ENCODE results near the gene CSF1. TPM values are rescaled to one million over a fixed set of nuclear protein-coding genes. Genes with fewer than 3 reads are reported as not detected.
"Not testable (repeated sequence)": the region's sequence is repeated elsewhere in the genome, so short reads cannot be mapped to it uniquely, and the experiment has no call there.

Gene CSF1
- total RNA-seq, 1 donor from 2014 or later: 4.6 TPM

- DNase-seq (ENCODE audit: low read depth in 2 of 2): no peak
Measured at GRCh38 chr1:109918671-109919070, 8.0 kb downstream of the CSF1 start.

- DNase-seq (ENCODE audit: low read depth in 2 of 2): no peak
Measured at GRCh38 chr1:109919303-109919702, 8.7 kb downstream of the CSF1 start.

- not testable (repeated sequence) for DNase-seq (ENCODE audit: low read depth in 2 of 2)
Measured at GRCh38 chr1:109920391-109920790, 9.7 kb downstream of the CSF1 start.

DNA sequence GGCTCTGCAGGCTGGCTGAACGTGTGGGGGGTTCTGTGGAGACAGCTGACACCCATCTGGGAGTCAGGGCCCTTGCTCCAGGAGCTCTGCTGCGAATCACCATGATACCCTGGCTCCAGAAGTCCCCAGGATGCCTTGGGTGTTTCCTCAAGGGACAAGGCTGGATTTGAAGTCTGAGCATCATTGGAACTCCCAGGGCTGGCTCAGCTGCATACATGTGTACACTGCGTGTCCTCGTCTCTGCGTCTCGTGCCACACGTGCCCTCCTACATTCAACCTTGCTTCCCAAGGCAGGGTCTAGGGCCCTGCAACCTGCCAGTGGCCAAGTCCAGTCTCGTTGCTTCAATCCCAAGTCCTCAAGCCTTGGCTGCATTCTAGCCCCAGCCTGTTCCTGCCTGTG is 11.7 kb downstream of the CSF1 start:
- DNase-seq (ENCODE audit: low read depth in 2 of 2): no peak

DNA sequence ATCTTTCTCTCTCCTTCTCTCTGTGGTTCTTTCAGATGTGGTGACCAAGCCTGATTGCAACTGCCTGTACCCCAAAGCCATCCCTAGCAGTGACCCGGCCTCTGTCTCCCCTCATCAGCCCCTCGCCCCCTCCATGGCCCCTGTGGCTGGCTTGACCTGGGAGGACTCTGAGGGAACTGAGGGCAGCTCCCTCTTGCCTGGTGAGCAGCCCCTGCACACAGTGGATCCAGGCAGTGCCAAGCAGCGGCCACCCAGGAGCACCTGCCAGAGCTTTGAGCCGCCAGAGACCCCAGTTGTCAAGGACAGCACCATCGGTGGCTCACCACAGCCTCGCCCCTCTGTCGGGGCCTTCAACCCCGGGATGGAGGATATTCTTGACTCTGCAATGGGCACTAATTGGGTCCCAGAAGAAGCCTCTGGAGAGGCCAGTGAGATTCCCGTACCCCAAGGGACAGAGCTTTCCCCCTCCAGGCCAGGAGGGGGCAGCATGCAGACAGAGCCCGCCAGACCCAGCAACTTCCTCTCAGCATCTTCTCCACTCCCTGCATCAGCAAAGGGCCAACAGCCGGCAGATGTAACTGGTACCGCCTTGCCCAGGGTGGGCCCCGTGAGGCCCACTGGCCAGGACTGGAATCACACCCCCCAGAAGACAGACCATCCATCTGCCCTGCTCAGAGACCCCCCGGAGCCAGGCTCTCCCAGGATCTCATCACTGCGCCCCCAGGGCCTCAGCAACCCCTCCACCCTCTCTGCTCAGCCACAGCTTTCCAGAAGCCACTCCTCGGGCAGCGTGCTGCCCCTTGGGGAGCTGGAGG is 12.7 kb downstream of the CSF1 start:
- DNase-seq (ENCODE audit: low read depth in 2 of 2): no peak

GRCh38 chr1:109923946-109924275 is 13.3 kb downstream of the CSF1 start:
- DNase-seq (ENCODE audit: low read depth in 2 of 2): no peak

DNA sequence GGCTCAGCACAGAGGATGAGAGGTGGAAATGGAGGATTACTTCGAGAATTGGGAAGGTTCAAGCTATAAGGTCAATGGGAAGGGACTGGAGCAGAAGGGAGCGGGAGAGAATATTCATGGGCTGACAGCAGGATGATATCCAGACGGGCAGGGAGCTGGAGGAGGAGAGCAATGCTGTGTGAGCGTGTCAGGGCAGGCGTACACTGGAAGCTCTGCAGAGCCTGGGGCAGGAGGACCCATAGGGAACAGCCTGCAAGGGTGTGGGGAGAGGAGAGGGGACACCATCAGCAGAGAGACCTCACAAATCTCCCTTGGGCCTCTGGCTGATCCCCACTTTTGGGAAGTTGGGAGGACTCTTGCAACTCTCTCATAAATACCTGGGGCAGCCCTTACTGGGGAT is 13.7 kb downstream of the CSF1 start:
- DNase-seq (ENCODE audit: low read depth in 2 of 2): no peak

DNA sequence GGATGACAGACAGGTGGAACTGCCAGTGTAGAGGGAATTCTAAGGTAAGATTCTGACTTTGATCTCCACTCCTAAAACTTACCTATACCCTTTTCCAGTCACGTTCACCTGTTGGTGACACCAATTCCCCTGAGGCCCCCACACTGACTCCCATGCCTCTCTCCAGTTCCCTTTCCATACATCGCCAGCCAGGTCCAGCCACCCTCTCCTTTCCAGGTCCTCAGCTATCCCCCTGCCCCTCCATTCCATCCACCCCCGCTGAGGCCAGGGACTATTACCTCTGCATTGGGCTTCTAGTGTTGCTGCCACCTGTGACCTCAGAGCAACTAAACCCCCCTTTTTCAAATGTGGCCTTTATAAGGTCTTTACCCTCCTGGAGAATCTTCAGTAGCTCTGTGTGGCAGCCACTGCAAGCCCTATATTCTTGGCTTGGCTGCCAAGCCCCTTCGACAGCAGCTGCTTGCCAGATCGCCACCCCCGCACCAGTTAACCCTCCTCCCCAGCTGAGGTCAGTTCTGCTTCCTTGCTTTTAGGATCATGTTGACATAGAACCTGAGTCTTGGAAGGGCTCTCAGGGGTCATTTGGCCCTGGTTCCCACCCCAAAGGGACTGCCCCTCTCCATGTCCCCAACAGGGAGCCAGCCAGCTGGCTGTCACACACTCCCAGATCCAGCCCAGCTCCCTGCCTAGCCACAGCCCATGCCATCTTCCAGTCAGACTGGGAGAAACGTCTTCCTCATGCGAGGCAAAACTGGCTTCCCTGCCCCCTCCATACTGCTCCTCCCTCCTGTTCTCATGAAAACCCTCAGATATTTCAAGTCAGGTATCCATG is 14.7 kb downstream of the CSF1 start:
- DNase-seq (ENCODE audit: low read depth in 2 of 2): no peak

GRCh38 chr1:109926662-109927300 is 16.1 kb downstream of the CSF1 start:
- no peak for DNase-seq (ENCODE audit: low read depth in 2 of 2)

- DNase-seq (ENCODE audit: low read depth in 2 of 2): no peak
Measured at GRCh38 chr1:109927356-109927755, 16.7 kb downstream of the CSF1 start.

DNA sequence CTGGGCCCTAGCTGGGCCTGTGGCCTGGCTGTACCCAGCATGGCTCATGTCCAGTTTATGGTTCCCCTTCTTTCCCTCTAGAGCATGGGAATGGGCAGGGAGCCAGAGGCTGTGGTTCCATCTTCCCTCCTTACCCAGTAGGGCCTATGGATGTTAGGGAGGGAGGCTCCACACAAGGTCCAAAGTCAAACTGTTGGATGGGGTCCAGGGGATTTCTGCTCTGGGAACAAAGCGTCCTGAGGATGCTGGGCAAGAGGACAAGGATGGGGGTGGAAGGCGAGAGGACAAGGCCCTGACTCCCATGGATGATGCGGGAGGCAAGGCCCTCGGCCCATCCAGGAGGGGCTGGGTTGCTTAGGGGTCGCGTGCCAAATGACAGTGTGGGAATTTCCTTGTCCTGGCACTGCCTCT is 17.3 kb downstream of the CSF1 start:
- peak in 1 of 2 donors; percentile 84 for DNase-seq (ENCODE audit: low read depth in 2 of 2)

DNA sequence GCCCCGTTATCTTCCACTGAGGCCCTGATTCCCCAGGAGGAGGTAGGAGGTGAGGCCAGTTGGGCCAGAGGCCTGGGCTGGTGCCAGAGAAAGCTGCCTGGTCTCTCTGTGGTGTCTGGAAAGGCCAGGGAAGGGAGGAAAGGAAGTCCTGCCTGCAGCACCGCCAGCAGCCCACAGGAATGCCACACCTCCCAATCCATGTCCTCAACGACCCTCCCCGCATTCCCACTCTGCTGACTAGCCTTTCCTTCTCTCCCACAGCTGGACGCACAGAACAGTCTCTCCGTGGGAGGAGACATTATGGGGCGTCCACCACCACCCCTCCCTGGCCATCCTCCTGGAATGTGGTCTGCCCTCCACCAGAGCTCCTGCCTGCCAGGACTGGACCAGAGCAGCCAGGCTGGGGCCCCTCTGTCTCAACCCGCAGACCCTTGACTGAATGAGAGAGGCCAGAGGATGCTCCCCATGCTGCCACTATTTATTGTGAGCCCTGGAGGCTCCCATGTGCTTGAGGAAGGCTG is 18.0 kb downstream of the CSF1 start:
- DNase-seq (ENCODE audit: low read depth in 2 of 2): peak in 1 of 2 donors; percentile 49

GRCh38 chr1:109929170-109929569 is 18.5 kb downstream of the CSF1 start:
- DNase-seq (ENCODE audit: low read depth in 2 of 2): no peak

DNA sequence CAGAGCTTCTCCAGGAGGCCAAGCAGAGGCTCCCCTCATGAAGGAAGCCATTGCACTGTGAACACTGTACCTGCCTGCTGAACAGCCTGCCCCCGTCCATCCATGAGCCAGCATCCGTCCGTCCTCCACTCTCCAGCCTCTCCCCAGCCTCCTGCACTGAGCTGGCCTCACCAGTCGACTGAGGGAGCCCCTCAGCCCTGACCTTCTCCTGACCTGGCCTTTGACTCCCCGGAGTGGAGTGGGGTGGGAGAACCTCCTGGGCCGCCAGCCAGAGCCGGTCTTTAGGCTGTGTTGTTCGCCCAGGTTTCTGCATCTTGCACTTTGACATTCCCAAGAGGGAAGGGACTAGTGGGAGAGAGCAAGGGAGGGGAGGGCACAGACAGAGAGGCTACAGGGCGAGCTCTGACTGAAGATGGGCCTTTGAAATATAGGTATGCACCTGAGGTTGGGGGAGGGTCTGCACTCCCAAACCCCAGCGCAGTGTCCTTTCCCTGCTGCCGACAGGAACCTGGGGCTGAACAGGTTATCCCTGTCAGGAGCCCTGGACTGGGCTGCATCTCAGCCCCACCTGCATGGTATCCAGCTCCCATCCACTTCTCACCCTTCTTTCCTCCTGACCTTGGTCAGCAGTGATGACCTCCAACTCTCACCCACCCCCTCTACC is 19.1 kb downstream of the CSF1 start:
- DNase-seq (ENCODE audit: low read depth in 2 of 2): no peak

DNA sequence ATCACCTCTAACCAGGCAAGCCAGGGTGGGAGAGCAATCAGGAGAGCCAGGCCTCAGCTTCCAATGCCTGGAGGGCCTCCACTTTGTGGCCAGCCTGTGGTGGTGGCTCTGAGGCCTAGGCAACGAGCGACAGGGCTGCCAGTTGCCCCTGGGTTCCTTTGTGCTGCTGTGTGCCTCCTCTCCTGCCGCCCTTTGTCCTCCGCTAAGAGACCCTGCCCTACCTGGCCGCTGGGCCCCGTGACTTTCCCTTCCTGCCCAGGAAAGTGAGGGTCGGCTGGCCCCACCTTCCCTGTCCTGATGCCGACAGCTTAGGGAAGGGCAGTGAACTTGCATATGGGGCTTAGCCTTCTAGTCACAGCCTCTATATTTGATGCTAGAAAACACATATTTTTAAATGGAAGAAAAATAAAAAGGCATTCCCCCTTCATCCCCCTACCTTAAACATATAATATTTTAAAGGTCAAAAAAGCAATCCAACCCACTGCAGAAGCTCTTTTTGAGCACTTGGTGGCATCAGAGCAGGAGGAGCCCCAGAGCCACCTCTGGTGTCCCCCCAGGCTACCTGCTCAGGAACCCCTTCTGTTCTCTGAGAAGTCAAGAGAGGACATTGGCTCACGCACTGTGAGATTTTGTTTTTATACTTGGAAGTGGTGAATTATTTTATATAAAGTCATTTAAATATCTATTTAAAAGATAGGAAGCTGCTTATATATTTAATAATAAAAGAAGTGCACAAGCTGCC is 19.8 kb downstream of the CSF1 start:
- no peak for DNase-seq (ENCODE audit: low read depth in 2 of 2)

DNA sequence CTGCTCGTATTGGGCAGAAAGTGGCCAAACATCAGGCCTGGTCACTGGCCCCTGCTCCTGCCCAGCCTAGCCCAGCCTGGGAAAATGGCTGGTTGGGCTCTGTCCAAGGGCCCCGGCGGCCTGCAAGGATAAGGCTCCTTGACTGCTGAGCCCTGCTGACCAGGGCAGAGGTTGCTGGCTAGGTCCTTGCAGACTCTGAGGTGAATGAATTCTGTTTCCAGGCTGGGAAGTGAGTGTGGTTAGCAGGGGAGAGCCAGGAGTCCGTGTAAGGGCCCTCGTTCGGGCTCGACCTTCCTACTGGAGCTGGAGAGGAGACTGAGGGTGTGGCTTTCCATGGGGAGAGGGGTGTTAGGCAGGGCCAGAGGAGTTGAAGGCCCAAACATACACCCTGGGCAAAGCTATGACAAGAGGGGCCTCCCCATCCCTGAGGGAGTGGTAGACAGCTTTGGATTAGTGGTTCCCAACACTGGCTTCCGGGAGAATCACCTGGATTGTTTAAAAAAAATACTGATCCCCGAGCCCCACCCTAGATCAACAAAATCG is 20.6 kb downstream of the CSF1 start:
- DNase-seq (ENCODE audit: low read depth in 2 of 2): peak; percentile 45 to 92

DNA sequence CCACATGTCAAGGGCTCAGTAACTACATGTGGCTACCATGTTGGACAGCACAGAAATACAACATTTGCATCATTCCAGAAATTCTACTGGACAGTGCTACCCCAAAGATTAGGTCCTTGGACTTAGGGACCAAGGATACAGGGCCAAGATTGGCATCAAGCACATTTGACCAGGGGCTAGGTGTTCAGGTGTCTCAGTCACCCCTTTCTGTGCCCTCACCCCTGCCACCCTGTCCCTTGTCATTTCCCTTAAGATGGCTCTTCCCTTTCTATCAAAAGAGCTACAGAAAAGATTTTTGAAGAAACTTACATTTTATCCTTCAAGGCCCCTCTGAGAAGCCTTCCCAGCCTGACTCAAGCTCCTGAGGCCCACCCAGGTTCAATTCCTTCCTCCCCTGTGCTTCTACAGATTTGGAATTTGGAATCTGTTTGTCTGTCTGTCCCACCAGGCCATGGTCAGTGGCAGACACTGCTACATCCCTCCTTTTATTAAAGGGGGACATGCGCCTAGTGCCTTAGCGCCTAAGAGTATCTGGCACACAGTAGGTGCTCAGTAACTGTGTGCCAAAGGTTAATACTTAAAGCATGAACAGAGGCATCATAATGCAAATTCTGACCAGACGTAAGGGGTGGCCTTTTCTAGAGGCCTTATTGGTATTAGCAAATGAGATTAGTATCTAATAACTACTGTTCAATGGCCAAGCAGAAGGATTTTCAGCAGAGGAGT is 21.4 kb downstream of the CSF1 start:
- no peak for DNase-seq (ENCODE audit: low read depth in 2 of 2)

DNA sequence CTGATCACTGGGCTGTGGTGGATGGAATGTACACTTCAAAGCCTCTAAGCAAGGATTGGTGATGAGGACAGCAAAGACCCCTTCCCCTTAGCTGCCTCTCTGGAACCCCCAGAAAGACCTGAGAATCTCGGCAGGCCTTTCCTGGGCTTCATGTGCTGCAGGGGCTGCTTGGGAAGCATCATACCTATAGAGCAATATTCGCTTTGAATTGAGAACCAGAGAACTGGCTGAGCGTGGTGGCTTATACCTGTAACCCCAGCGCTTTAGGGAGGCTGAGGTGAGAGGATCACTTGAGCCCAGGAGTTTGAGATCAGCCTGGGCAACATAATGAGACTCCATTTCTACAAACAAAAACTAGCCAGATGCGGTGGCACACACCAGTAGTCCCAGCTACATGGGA is 22.0 kb downstream of the CSF1 start:
- no peak for DNase-seq (ENCODE audit: low read depth in 2 of 2)

GRCh38 chr1:109933856-109934711 is 23.4 kb downstream of the CSF1 start:
- peak in 1 of 2 donors; percentile 66 for DNase-seq (ENCODE audit: low read depth in 2 of 2)

All from dermis microvascular lymphatic vessel endothelial cell (primary cell).